ACC112 (cell line): ENCODE measurements around the gene ETV1.
A peak's percentile ranks its signal among the peaks of the same experiment; 100 is the strongest.

Experiments used
- H2AFZ ChIP-seq: fragments of 200-600 bp; sonication (generic); one replicate; pipeline ENCODE4 v1.6.0; 2017; ENCODE audit warnings: antibody characterized with exemption, low read length; ENCODE audit not compliant: unreplicated experiment
- H3K27ac ChIP-seq: fragments of 200-600 bp; sonication (generic); 2 replicates; pipeline ENCODE4 v1.5.1; 2014; ENCODE audit warnings: low read depth, mild to moderate bottlenecking, antibody characterized with exemption, low read length, moderate library complexity
- H3K27me3 ChIP-seq: fragments of 200-600 bp; sonication (generic); 2 replicates; pipeline ENCODE4 v1.6.1; 2014; ENCODE audit warnings: mild to moderate bottlenecking, antibody characterized with exemption, low read length, moderate library complexity, mixed read lengths; ENCODE audit not compliant: insufficient read depth
- H3K36me3 ChIP-seq: fragments of 200-600 bp; sonication (generic); 2 replicates; pipeline ENCODE4 v1.6.1; 2016; ENCODE audit warnings: mild to moderate bottlenecking, antibody characterized with exemption, low read length, moderate library complexity, mixed read lengths; ENCODE audit not compliant: insufficient read depth
- H3K4me1 ChIP-seq: fragments of 200-600 bp; sonication (generic); one replicate; pipeline ENCODE4 v1.6.1; 2016; ENCODE audit warnings: low read length, mixed read lengths; ENCODE audit not compliant: insufficient read depth, unreplicated experiment, control insufficient read depth
- H3K4me3 ChIP-seq: fragments of 200-600 bp; sonication (generic); 2 replicates; pipeline ENCODE4 v1.5.1; 2014; ENCODE audit warnings: mild to moderate bottlenecking, low read depth, low read length
- H3K79me2 ChIP-seq: fragments of 200-600 bp; sonication (generic); one replicate; pipeline ENCODE4 v1.6.0; 2016; ENCODE audit warnings: low read length; ENCODE audit not compliant: control insufficient read depth, unreplicated experiment, insufficient read depth

Gene ETV1

GRCh38 chr7:13908667-13909397 lies 80.6 kb downstream of the ETV1 start:
- peak overlapping the region; percentile 20 for H2AFZ ChIP-seq

GRCh38 chr7:13907831-13908230 lies 81.6 kb downstream of the ETV1 start:
- no peaks in the 10 kb centered on the region for H3K79me2 ChIP-seq
- H3K27me3 ChIP-seq, result no peaks in the 10 kb centered on the region
- H3K27ac ChIP-seq, result no peak overlapping the region
- H2AFZ ChIP-seq, result no peak overlapping the region
- peaks cover 32% of the 10 kb centered on the region for H3K4me1 ChIP-seq
- no peak overlapping the region for H3K4me3 ChIP-seq
- peaks cover 7% of the 10 kb centered on the region for H3K36me3 ChIP-seq

More at GRCh38 chr7:13908667-13909397, 80.6 kb downstream of the ETV1 start:
- Histone ChIP-seq H3K27ac (peak overlapping the region; percentile 27; the same call in 1 of the 2 replicates), H3K27me3 (no peaks in the 10 kb centered on the region), H3K4me1 (peaks cover 30% of the 10 kb centered on the region), H3K36me3 (peaks cover 7% of the 10 kb centered on the region), H3K79me2 (no peaks in the 10 kb centered on the region), H3K4me3 (no peak overlapping the region)

- Histone ChIP-seq H3K4me1 (peaks cover 32% of the 10 kb centered on the region), H3K27ac (peak overlapping the region; percentile 69; the same call in 1 of the 2 replicates), H2AFZ (no peak overlapping the region), H3K27me3 (no peaks in the 10 kb centered on the region), H3K4me3 (no peak overlapping the region), H3K79me2 (no peaks in the 10 kb centered on the region), H3K36me3 (peaks cover 7% of the 10 kb centered on the region)
Measured at GRCh38 chr7:13904689-13905088, 84.8 kb downstream of the ETV1 start.

- no peaks in the 10 kb centered on the region for H3K79me2 ChIP-seq
- peaks cover 7% of the 10 kb centered on the region for H3K36me3 ChIP-seq
- H3K27ac ChIP-seq, result peak overlapping the region; percentile 69
- H3K27me3 ChIP-seq, result no peaks in the 10 kb centered on the region
- H3K4me1 ChIP-seq, result peaks cover 26% of the 10 kb centered on the region
- no peak overlapping the region for H3K4me3 ChIP-seq
- H2AFZ ChIP-seq, result no peak overlapping the region
Measured at GRCh38 chr7:13904007-13904406, 85.5 kb downstream of the ETV1 start.

GRCh38 chr7:13901577-13901976 lies 87.9 kb downstream of the ETV1 start:
- Histone ChIP-seq H3K27me3 (no peaks in the 10 kb centered on the region), H3K4me1 (peaks cover 13% of the 10 kb centered on the region), H3K4me3 (no peak overlapping the region), H3K79me2 (no peaks in the 10 kb centered on the region), H2AFZ (no peak overlapping the region), H3K36me3 (peaks cover 7% of the 10 kb centered on the region), H3K27ac (no peak overlapping the region)

- Histone ChIP-seq H3K36me3 (no peaks in the 10 kb centered on the region), H3K27me3 (no peaks in the 10 kb centered on the region), H2AFZ (no peak overlapping the region), H3K27ac (no peak overlapping the region), H3K79me2 (no peaks in the 10 kb centered on the region), H3K4me1 (peaks cover 5% of the 10 kb centered on the region), H3K4me3 (no peak overlapping the region)
Measured at GRCh38 chr7:13898957-13899670, 90.4 kb downstream of the ETV1 start.

- Histone ChIP-seq H3K36me3 (no peaks in the 10 kb centered on the region), H3K27me3 (no peaks in the 10 kb centered on the region), H3K4me1 (no peaks in the 10 kb centered on the region), H3K4me3 (no peak overlapping the region), H2AFZ (no peak overlapping the region), H3K27ac (no peak overlapping the region), H3K79me2 (no peaks in the 10 kb centered on the region)
Measured at GRCh38 chr7:13897819-13898218, 91.6 kb downstream of the ETV1 start.

- H3K27me3 ChIP-seq, result no peaks in the 10 kb centered on the region
- no peak overlapping the region for H3K27ac ChIP-seq
- H3K79me2 ChIP-seq, result no peaks in the 10 kb centered on the region
- H3K36me3 ChIP-seq, result no peaks in the 10 kb centered on the region
- no peaks in the 10 kb centered on the region for H3K4me1 ChIP-seq
- H2AFZ ChIP-seq, result no peak overlapping the region
- H3K4me3 ChIP-seq, result no peak overlapping the region
Measured at GRCh38 chr7:13894954-13895353, 94.5 kb downstream of the ETV1 start.

- H3K4me3 ChIP-seq, result no peak overlapping the region
- no peaks in the 10 kb centered on the region for H3K4me1 ChIP-seq
- H2AFZ ChIP-seq, result no peak overlapping the region
- H3K27me3 ChIP-seq, result no peaks in the 10 kb centered on the region
- no peaks in the 10 kb centered on the region for H3K79me2 ChIP-seq
- H3K36me3 ChIP-seq, result no peaks in the 10 kb centered on the region
- no peak overlapping the region for H3K27ac ChIP-seq
Measured at GRCh38 chr7:13894377-13894776, 95.1 kb downstream of the ETV1 start.

GRCh38 chr7:13890793-13891192 lies 98.7 kb downstream of the ETV1 start:
- H3K4me1 ChIP-seq, result no peaks in the 10 kb centered on the region
- no peak overlapping the region for H3K4me3 ChIP-seq
- no peaks in the 10 kb centered on the region for H3K79me2 ChIP-seq
- no peak overlapping the region for H2AFZ ChIP-seq
- H3K27me3 ChIP-seq, result no peaks in the 10 kb centered on the region
- no peaks in the 10 kb centered on the region for H3K36me3 ChIP-seq
- H3K27ac ChIP-seq, result no peak overlapping the region

- Histone ChIP-seq H3K4me3 (no peak overlapping the region), H3K36me3 (no peaks in the 10 kb centered on the region), H3K27ac (no peak overlapping the region), H2AFZ (no peak overlapping the region), H3K27me3 (no peaks in the 10 kb centered on the region), H3K79me2 (no peaks in the 10 kb centered on the region), H3K4me1 (no peaks in the 10 kb centered on the region)
Measured at GRCh38 chr7:13886356-13886755, 103.1 kb downstream of the ETV1 start.
